K562 (cell line): ENCODE data around the gene KCNAB1. TPM values are rescaled to one million over a fixed set of nuclear protein-coding genes. Genes with fewer than 3 reads are reported as not detected.

Experiments
- ATAC-seq: fragments of 200-7000 bp; cut with Tn5 transposase; 3 replicates; pipeline ENCODE4 v1.9.1; 2020; ENCODE audit warnings: moderate library complexity
- BruUV-seq: library from RNA; stranded (reverse); fragments of 400-500 nt; replicated peaks from 2 replicates; lab custom pipeline; 2021; lab: Mats Ljungman, UMichigan
- CTCF ChIA-PET: fragments of 300-600 bp; formaldehyde crosslinking; extraction: SDS; loops from one replicate; lab custom pipeline; 2021; ENCODE audit warnings: low intra/inter-chr PET ratio; lab: Yijun Ruan, JAX
- POLR2A ChIA-PET: fragments of 300-600, 350-650 bp; sonication (Branson Sonifier 250); formaldehyde crosslinking; extraction: SDS; loops from one replicate; lab custom pipeline; 2021; ENCODE audit warnings: antibody characterized with exemption, inconsistent platforms; lab: Yijun Ruan, JAX
- DNase-seq, 4 experiments: peaks; one replicate each; pipeline versions ENCODE4 v3.0.0 to v3.0.0-alpha.2; 2011 to 2018; ENCODE audit warnings: low spot score in 3 of 4, mixed read lengths in 3 of 4; ENCODE audit errors: extremely low read depth in 1 of 4
- FAIRE-seq: peaks from 2 replicates; lab custom pipeline; 2011; peaks lifted over from hg19 to GRCh38; lab: Jason Lieb, UNC
- H2AFZ ChIP-seq: 2 replicates; pipeline ENCODE4 v1.6.0; 2011; ENCODE audit warnings: low read depth, low read length, control low read depth, inconsistent platforms
- H3K27ac ChIP-seq: fragments of 200-600 bp; 3 replicates; pipeline ENCODE4 v1.8.0; 2011; ENCODE audit warnings: low read depth, mild to moderate bottlenecking, control low read depth, inconsistent platforms, low read length, moderate library complexity, mixed read lengths; ENCODE audit errors: extremely low read depth
- H3K27me3 ChIP-seq, 2 experiments: fragments of 300-600 bp in 1 of 2; 2 replicates in 1 of 2; 3 replicates in 1 of 2; pipeline versions ENCODE4 v1.6.0 to v1.8.0; 2011; ENCODE audit warnings: inconsistent platforms in 2 of 2, low read length in 2 of 2, mild to moderate bottlenecking in 1 of 2, mixed read lengths in 1 of 2, moderate library complexity in 1 of 2; ENCODE audit not compliant: control insufficient read depth in 2 of 2, insufficient read depth in 2 of 2
- H3K36me3 ChIP-seq: fragments of 300-600 bp; 3 replicates; pipeline ENCODE4 v1.8.0; 2011; ENCODE audit warnings: mild to moderate bottlenecking, low read length, inconsistent platforms; ENCODE audit not compliant: control insufficient read depth, insufficient read depth
- H3K4me1 ChIP-seq, 2 experiments: fragments of 200-600 bp in 1 of 2; replicated peaks in 1 of 2; 2 replicates in 1 of 2; 3 replicates in 1 of 2; pipeline versions ENCODE4 v1.5.1 to v1.8.0; 2011; ENCODE audit warnings: inconsistent platforms in 2 of 2, low read length in 2 of 2, mild to moderate bottlenecking in 1 of 2, mixed read lengths in 1 of 2, moderate library complexity in 1 of 2; ENCODE audit not compliant: control insufficient read depth in 2 of 2, insufficient read depth in 2 of 2
- H3K4me2 ChIP-seq: 2 replicates; pipeline ENCODE4 v1.6.1; 2011; ENCODE audit warnings: low read length, control low read depth, inconsistent platforms, mixed read lengths; ENCODE audit not compliant: insufficient read depth
- H3K4me3 ChIP-seq: fragments of 200-600 bp; sonication (generic), shearing (Covaris generic); 2 replicates; pipeline ENCODE4 v1.5.1; 2016; ENCODE audit warnings: control low read depth, inconsistent platforms
- H3K79me2 ChIP-seq: fragments of 200-600 bp; 3 replicates; pipeline ENCODE4 v1.8.0; 2011; ENCODE audit warnings: low read length, inconsistent platforms; ENCODE audit not compliant: control insufficient read depth, insufficient read depth
- H3K9ac ChIP-seq, 2 experiments: 2 replicates each; pipeline versions ENCODE4 v1.6.0 to v1.6.1; 2011; ENCODE audit warnings: low read depth in 2 of 2, low read length in 2 of 2, control low read depth in 1 of 2, inconsistent platforms in 1 of 2, mild to moderate bottlenecking in 1 of 2, mixed read lengths in 1 of 2; ENCODE audit not compliant: insufficient read depth in 1 of 2
- H3K9me1 ChIP-seq: one replicate; pipeline ENCODE4 v1.6.0; 2011; ENCODE audit warnings: inconsistent platforms, mild to moderate bottlenecking, low read length, moderate library complexity; ENCODE audit not compliant: control insufficient read depth, insufficient read depth
- H3K9me3 ChIP-seq: replicated peaks from 2 replicates; pipeline ENCODE4 v1.5.1; 2011; ENCODE audit warnings: low read depth, low read length, inconsistent platforms; ENCODE audit not compliant: control insufficient read depth, insufficient read depth
- H4K20me1 ChIP-seq: replicated peaks from 2 replicates; pipeline ENCODE4 v1.6.1; 2011; ENCODE audit warnings: low read length, inconsistent platforms, mixed read lengths; ENCODE audit not compliant: control insufficient read depth, insufficient read depth
- CBX8 ChIP-seq: fragments of 200-600 bp; sonication (generic); IDR thresholded peaks from 2 replicates; pipeline ENCODE4 v1.6.1; 2012; ENCODE audit warnings: borderline replicate concordance, mixed run types, low read depth, mild to moderate bottlenecking, moderate library complexity, mixed read lengths, low read length, control low read depth, inconsistent platforms; ENCODE audit not compliant: poor library complexity, severe bottlenecking; ENCODE audit errors: extremely low read depth
- CHD2 ChIP-seq: IDR thresholded peaks from 2 replicates; pipeline ENCODE4 v1.6.1; 2011; ENCODE audit warnings: low read depth, low read length
- HCFC1 ChIP-seq: IDR thresholded peaks from 2 replicates; pipeline ENCODE4 v1.6.1; 2012; ENCODE audit warnings: low read depth, low read length, improper control_type of control experiment
- RBM17 ChIP-seq: fragments of 200-400 bp; formaldehyde crosslinking; IDR thresholded peaks from 2 replicates; pipeline ENCODE4 v1.6.1; 2017; ENCODE audit warnings: low read depth, mild to moderate bottlenecking, low read length, borderline replicate concordance
- ZBTB34 ChIP-seq: fragments of 250-450 bp; sonication (Bioruptor Pico); IDR thresholded peaks from 2 replicates; pipeline ENCODE4 v1.8.0; 2021; ENCODE audit warnings: mild to moderate bottlenecking, moderate library complexity
- ZFP1 ChIP-seq: fragments of 450-650 bp; formaldehyde crosslinking; IDR thresholded peaks from 2 replicates; pipeline ENCODE4 v1.4.0; 2020; ENCODE audit warnings: mild to moderate bottlenecking, mixed read lengths
- ZFX ChIP-seq: sonication (generic); formaldehyde crosslinking; IDR thresholded peaks from 2 replicates; pipeline ENCODE4 v1.8.0; 2022; ENCODE audit warnings: mild to moderate bottlenecking, missing genetic modification reagents, moderate library complexity
- in situ Hi-C: fragments of 300-500 bp; cut with MboI; formaldehyde crosslinking; loops from 4 replicates; pipeline ENCODE4 v1.15.0; 2018; ENCODE audit warnings: inconsistent platforms, mixed read lengths
- intact Hi-C: fragments of 100-400 bp; cut with micrococcal nuclease; formaldehyde crosslinking; loops from 2 replicates; pipeline ENCODE4 v1.14.2; 2022
- polyA plus RNA-seq, 8 experiments: library from polyadenylated mRNA; depleted of rRNA in 4 of 8; stranded (reverse) in 5 of 8; unstranded in 3 of 8; fragments of >200 nt; fragmentation: Nextera tagmentation in 2 of 8; fragmentation: Illumina TruSeq in 1 of 8; extraction: Ambion mirVana in 2 of 8; extraction: Trizol in 1 of 8; gene quantifications; 2 replicates each; pipeline versions ENCODE4 v1.2.1 to v1.2.3, GENCODE V29; 2011 to 2014; ENCODE audit warnings: inconsistent platforms in 1 of 8, missing spikeins in 1 of 8
- total RNA-seq, 7 experiments: library from RNA; depleted of rRNA in 6 of 7; stranded (reverse); fragments of >200 nt in 6 of 7; fragmentation: Illumina TruSeq in 2 of 7; extraction: Trizol in 2 of 7; gene quantifications; 2 replicates each; pipeline versions ENCODE4 v1.2.1 to v1.2.3, GENCODE V29; 2011 to 2021; ENCODE audit warnings: low replicate concordance in 1 of 7

KCNAB1 gene
- total and polyA plus RNA-seq, 9 of the 15 experiments (the other 6 are each of a cell fraction or from before 2014, with no cell fraction given) = 0.14 to 1.2 (median 0.51) TPM

- no peak for ATAC-seq
- H3K9me3 ChIP-seq = no peaks in the 10 kb centered on the region
- TF ChIP-seq ZBTB34 (CRISPR knock-in tag) (no peak), HCFC1 (no peak), CBX8 (no peak), ZFX (CRISPR knock-in tag) (no peak), RBM17 (no peak), ZFP1 (CRISPR knock-in tag) (no peak), CHD2 (no peak)
- H3K36me3 ChIP-seq = no peaks in the 10 kb centered on the region
- no TSS peak for BruUV-seq
- no peaks in the 10 kb centered on the region for H3K79me2 ChIP-seq
- H2AFZ ChIP-seq = no peak overlapping the region
- no peak for DNase-seq
- H3K4me2 ChIP-seq = no peak overlapping the region
- H3K4me1 ChIP-seq = no peaks in the 10 kb centered on the region
- ChIA-PET CTCF (no interaction called here), POLR2A (no interaction called here)
- H3K4me3 ChIP-seq = no peak overlapping the region
- in situ Hi-C loops (no loop called here), intact Hi-C loops (no loop called here)
- H4K20me1 ChIP-seq = no peaks in the 10 kb centered on the region
- H3K9me1 ChIP-seq = no peaks in the 10 kb centered on the region
- H3K27ac ChIP-seq = no peak overlapping the region
- H3K9ac ChIP-seq = no peak overlapping the region
- peaks cover 0 to 19% of the 10 kb centered on the region in 2 experiments; a peak in 3 of 5 replicates for H3K27me3 ChIP-seq
- no peak for FAIRE-seq
These were observed 228.7 kb downstream of the KCNAB1 start for GRCh38 chr3:156349111-156349510.
